Testis (tissue), 2 donors: ENCODE results near the gene ARHGAP22.

Experiments used
- CTCF ChIP-seq, 3 experiments: fragments of 450-650 bp in 2 of 3; fragments of 200-600 bp in 1 of 3; sonication (generic) in 1 of 3; IDR thresholded peaks; one replicate each; pipeline ENCODE4 v1.5.1; 2016 to 2019; ENCODE audit warnings: antibody characterized with exemption in 3 of 3, mild to moderate bottlenecking in 2 of 3, moderate library complexity in 1 of 3
- POLR2A ChIP-seq: fragments of 450-650 bp; IDR thresholded peaks from one replicate; pipeline ENCODE4 v1.6.1; 2017; ENCODE audit warnings: antibody characterized with exemption, mild to moderate bottlenecking, moderate library complexity

GRCh38 chr10:48474765-48475365, 130.0 kb downstream of the ARHGAP22 start:
- no peak for TF ChIP-seq CTCF (IDR thresholded peaks at IDR 0.05)
- TF ChIP-seq POLR2A: no peak
